HepG2 (cell line): ENCODE measurements around the gene CTIF. TPM values are rescaled to one million over a fixed set of nuclear protein-coding genes. Genes with fewer than 3 reads are reported as not detected.

ENCODE experiments used
- ATAC-seq: fragments of 200-7000 bp; cut with Tn5 transposase; 3 replicates; pipeline ENCODE4 v1.9.1; 2020; ENCODE audit warnings: mild to moderate bottlenecking, moderate library complexity
- BruUV-seq: library from RNA; stranded (reverse); fragments of 400-500 nt; replicated peaks from 2 replicates; lab custom pipeline; 2021; lab: Mats Ljungman, UMichigan
- CTCF ChIA-PET: fragments of 300-600 bp; formaldehyde crosslinking; extraction: SDS; loops from one replicate; lab custom pipeline; 2021; ENCODE audit warnings: low total read pairs, inconsistent platforms, low intra/inter-chr PET ratio; lab: Yijun Ruan, JAX
- POLR2A ChIA-PET: fragments of 350-600 bp; sonication (Branson Sonifier 250); formaldehyde crosslinking; loops from one replicate; lab custom pipeline; 2020; ENCODE audit warnings: antibody characterized with exemption, inconsistent platforms; lab: Yijun Ruan, JAX
- DNase-seq: peaks from one replicate; pipeline ENCODE4 v3.0.0-alpha.2; 2015; ENCODE audit warnings: low spot score
- FAIRE-seq: peaks from 3 replicates; lab custom pipeline; 2011; peaks lifted over from hg19 to GRCh38; lab: Jason Lieb, UNC
- H2AFZ ChIP-seq: one replicate; pipeline ENCODE4 v1.6.1; 2011; ENCODE audit warnings: low read length, inconsistent platforms
- H3K27ac ChIP-seq: fragments of 300-600 bp; 3 replicates; pipeline ENCODE4 v1.8.0; 2011; ENCODE audit warnings: mixed run types, mild to moderate bottlenecking, mixed read lengths, low read length, inconsistent platforms; ENCODE audit not compliant: insufficient read depth; ENCODE audit errors: extremely low read length
- H3K27me3 ChIP-seq, 2 experiments: fragments of 200-600 bp in 1 of 2; 2 replicates in 1 of 2; 3 replicates in 1 of 2; pipeline versions ENCODE4 v1.6.0 to v1.8.0; 2011; ENCODE audit warnings: low read length in 2 of 2, mild to moderate bottlenecking in 2 of 2, moderate library complexity in 2 of 2, inconsistent platforms in 1 of 2; ENCODE audit not compliant: insufficient read depth in 2 of 2, control insufficient read depth in 1 of 2
- H3K36me3 ChIP-seq, 2 experiments: fragments of 200-600 bp in 1 of 2; replicated peaks in 1 of 2; 2 replicates in 1 of 2; 3 replicates in 1 of 2; pipeline versions ENCODE4 v1.5.1 to v1.8.0; 2011; ENCODE audit warnings: low read length in 2 of 2, inconsistent platforms in 1 of 2; ENCODE audit not compliant: insufficient read depth in 2 of 2, control insufficient read depth in 1 of 2
- H3K4me1 ChIP-seq: 2 replicates; pipeline ENCODE4 v1.5.1; 2012; ENCODE audit warnings: low read length, inconsistent platforms; ENCODE audit not compliant: insufficient read depth
- H3K4me2 ChIP-seq: 2 replicates; pipeline ENCODE4 v1.6.0; 2011; ENCODE audit warnings: low read depth, low read length, inconsistent platforms
- H3K4me3 ChIP-seq, 3 experiments: fragments of 200-600 bp in 1 of 3; sonication (generic), shearing (Covaris generic) in 1 of 3; replicated peaks in 1 of 3; 2 replicates each; pipeline ENCODE4 v1.5.1; 2011 to 2016; ENCODE audit warnings: low read length in 3 of 3, inconsistent platforms in 2 of 3, low read depth in 2 of 3, mild to moderate bottlenecking in 2 of 3, control low read depth in 1 of 3, mixed read lengths in 1 of 3; ENCODE audit not compliant: insufficient read depth in 1 of 3
- H3K79me2 ChIP-seq: one replicate; pipeline ENCODE4 v1.6.1; 2011; ENCODE audit warnings: low read length, inconsistent platforms; ENCODE audit not compliant: insufficient read depth
- H3K9ac ChIP-seq: 2 replicates; pipeline ENCODE4 v1.6.0; 2011; ENCODE audit warnings: mild to moderate bottlenecking, low read depth, low read length, inconsistent platforms; ENCODE audit not compliant: insufficient read depth
- H3K9me3 ChIP-seq: 2 replicates; pipeline ENCODE4 v1.5.1; 2012; ENCODE audit warnings: mild to moderate bottlenecking, low read length
- H4K20me1 ChIP-seq: 2 replicates; pipeline ENCODE4 v1.6.0; 2011; ENCODE audit warnings: inconsistent platforms, mild to moderate bottlenecking, low read length, moderate library complexity; ENCODE audit not compliant: insufficient read depth
- RAD21 ChIP-seq: fragments of 450-650 bp; formaldehyde crosslinking; IDR thresholded peaks from 2 replicates; pipeline ENCODE4 v1.5.0; 2020; ENCODE audit warnings: mild to moderate bottlenecking
- SKI ChIP-seq: fragments of 450-650 bp; IDR thresholded peaks from one replicate; pipeline ENCODE4 v1.6.1; 2018; ENCODE audit warnings: mild to moderate bottlenecking; ENCODE audit not compliant: partially characterized antibody
- SMC3 ChIP-seq: IDR thresholded peaks from 2 replicates; pipeline ENCODE4 v1.6.1; 2011; ENCODE audit warnings: low read length, improper control_type of control experiment
- ZNF205 ChIP-seq: IDR thresholded peaks from 2 replicates; pipeline ENCODE4 v1.6.1; 2018; ENCODE audit warnings: missing biosample characterization, missing genetic modification reagents
- ZNF383 ChIP-seq: sonication (generic); formaldehyde crosslinking; IDR thresholded peaks from 2 replicates; pipeline ENCODE4 v1.4.0; 2020; ENCODE audit warnings: missing genetic modification reagents, mild to moderate bottlenecking, borderline replicate concordance
- WGBS: methylation state at CpG from one replicate; pipeline ENCODE4 v1.1.6; 2017; ENCODE audit warnings: low lambda C conversion rate; 5-methylcytosine and 5-hydroxymethylcytosine counted together
- in situ Hi-C: cut with HindIII; loops from 2 replicates; pipeline ENCODE4 v1.10.0; 2017; ENCODE audit warnings: low pct_unique_long_range_greater_than_20kb; ENCODE audit not compliant: extremely low pct_ligation_motif_present
- intact Hi-C: fragments of 100-400 bp; cut with micrococcal nuclease; formaldehyde crosslinking; loops from one replicate; pipeline ENCODE4 v1.10.0; 2022; ENCODE audit not compliant: unreplicated experiment
- polyA plus RNA-seq, 8 experiments: library from polyadenylated mRNA; depleted of rRNA in 3 of 8; stranded (reverse) in 7 of 8; unstranded in 1 of 8; fragments of >200 nt; fragmentation: Illumina TruSeq in 4 of 8; extraction: Trizol in 4 of 8; gene quantifications; 2 replicates each; pipeline versions ENCODE4 v1.2.1 to v1.2.3, GENCODE V29; 2011 to 2016; ENCODE audit warnings: low read depth in 4 of 8, missing spikeins in 1 of 8, mixed read lengths in 1 of 8; ENCODE audit not compliant: insufficient read depth in 1 of 8
- total RNA-seq, 5 experiments: library from RNA; depleted of rRNA; stranded (reverse); fragments of >200 nt; fragmentation: Illumina TruSeq; extraction: Trizol; gene quantifications; 2 replicates each; pipeline ENCODE4 v1.2.3, GENCODE V29; 2016; ENCODE audit warnings: low read depth in 1 of 5
- TF ChIP-seq, protein P1 (sequence below): sonication (generic); formaldehyde crosslinking; IDR thresholded peaks from 2 replicates; pipeline ENCODE4 v1.5.0; 2020; ENCODE audit warnings: mild to moderate bottlenecking, missing genetic modification reagents, borderline replicate concordance
- TF ChIP-seq, protein P2 (sequence below): sonication (generic); formaldehyde crosslinking; IDR thresholded peaks from 2 replicates; pipeline ENCODE4 v1.4.0; 2020; ENCODE audit warnings: missing genetic modification reagents, borderline replicate concordance

Gene CTIF
- total and polyA plus RNA-seq, 2 of the 13 experiments (the other 11 are each of a cell fraction or from before 2014, with no cell fraction given): 18.2 to 28.0 TPM

DNA sequence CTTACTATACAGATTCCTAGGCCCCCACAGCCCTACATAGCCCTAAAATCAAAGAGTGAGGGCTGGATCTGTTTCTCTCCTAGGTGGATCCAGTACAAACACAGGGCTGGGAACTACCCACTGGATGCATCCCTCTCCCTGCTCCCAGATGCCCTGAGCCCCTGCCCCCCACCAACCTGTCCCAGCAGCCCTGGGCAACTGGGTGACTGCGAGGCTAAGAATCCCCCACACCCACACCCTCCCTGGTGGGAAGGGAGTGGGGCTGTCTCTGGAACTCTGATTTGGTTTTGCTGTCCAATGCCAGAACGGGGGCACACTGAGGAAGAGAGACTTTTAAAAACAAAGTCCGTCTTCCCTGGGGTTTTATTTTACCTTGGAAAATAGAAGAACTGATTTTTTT is 298.8 kb downstream of the CTIF start:
- DNase-seq: no peak
- Histone ChIP-seq H3K27ac (no peak overlapping the region), H3K79me2 (no peaks in the 10 kb centered on the region), H3K36me3 (peaks cover 3 to 17% of the 10 kb centered on the region in 2 experiments; a peak in 3 of 5 replicates), H3K9ac (no peak overlapping the region), H2AFZ (no peak overlapping the region), H4K20me1 (no peaks in the 10 kb centered on the region), H3K4me1 (peaks cover 6% of the 10 kb centered on the region; the same call in 1 of the 2 replicates), H3K4me2 (no peak overlapping the region), H3K9me3 (no peaks in the 10 kb centered on the region), H3K4me3 (no peak overlapping the region), H3K27me3 (no peaks in the 10 kb centered on the region)
- ChIA-PET POLR2A (no interaction called here), CTCF (no interaction called here)
- intact Hi-C loops (no loop called here), in situ Hi-C loops (no loop called here)
- TF ChIP-seq, protein P1, sequence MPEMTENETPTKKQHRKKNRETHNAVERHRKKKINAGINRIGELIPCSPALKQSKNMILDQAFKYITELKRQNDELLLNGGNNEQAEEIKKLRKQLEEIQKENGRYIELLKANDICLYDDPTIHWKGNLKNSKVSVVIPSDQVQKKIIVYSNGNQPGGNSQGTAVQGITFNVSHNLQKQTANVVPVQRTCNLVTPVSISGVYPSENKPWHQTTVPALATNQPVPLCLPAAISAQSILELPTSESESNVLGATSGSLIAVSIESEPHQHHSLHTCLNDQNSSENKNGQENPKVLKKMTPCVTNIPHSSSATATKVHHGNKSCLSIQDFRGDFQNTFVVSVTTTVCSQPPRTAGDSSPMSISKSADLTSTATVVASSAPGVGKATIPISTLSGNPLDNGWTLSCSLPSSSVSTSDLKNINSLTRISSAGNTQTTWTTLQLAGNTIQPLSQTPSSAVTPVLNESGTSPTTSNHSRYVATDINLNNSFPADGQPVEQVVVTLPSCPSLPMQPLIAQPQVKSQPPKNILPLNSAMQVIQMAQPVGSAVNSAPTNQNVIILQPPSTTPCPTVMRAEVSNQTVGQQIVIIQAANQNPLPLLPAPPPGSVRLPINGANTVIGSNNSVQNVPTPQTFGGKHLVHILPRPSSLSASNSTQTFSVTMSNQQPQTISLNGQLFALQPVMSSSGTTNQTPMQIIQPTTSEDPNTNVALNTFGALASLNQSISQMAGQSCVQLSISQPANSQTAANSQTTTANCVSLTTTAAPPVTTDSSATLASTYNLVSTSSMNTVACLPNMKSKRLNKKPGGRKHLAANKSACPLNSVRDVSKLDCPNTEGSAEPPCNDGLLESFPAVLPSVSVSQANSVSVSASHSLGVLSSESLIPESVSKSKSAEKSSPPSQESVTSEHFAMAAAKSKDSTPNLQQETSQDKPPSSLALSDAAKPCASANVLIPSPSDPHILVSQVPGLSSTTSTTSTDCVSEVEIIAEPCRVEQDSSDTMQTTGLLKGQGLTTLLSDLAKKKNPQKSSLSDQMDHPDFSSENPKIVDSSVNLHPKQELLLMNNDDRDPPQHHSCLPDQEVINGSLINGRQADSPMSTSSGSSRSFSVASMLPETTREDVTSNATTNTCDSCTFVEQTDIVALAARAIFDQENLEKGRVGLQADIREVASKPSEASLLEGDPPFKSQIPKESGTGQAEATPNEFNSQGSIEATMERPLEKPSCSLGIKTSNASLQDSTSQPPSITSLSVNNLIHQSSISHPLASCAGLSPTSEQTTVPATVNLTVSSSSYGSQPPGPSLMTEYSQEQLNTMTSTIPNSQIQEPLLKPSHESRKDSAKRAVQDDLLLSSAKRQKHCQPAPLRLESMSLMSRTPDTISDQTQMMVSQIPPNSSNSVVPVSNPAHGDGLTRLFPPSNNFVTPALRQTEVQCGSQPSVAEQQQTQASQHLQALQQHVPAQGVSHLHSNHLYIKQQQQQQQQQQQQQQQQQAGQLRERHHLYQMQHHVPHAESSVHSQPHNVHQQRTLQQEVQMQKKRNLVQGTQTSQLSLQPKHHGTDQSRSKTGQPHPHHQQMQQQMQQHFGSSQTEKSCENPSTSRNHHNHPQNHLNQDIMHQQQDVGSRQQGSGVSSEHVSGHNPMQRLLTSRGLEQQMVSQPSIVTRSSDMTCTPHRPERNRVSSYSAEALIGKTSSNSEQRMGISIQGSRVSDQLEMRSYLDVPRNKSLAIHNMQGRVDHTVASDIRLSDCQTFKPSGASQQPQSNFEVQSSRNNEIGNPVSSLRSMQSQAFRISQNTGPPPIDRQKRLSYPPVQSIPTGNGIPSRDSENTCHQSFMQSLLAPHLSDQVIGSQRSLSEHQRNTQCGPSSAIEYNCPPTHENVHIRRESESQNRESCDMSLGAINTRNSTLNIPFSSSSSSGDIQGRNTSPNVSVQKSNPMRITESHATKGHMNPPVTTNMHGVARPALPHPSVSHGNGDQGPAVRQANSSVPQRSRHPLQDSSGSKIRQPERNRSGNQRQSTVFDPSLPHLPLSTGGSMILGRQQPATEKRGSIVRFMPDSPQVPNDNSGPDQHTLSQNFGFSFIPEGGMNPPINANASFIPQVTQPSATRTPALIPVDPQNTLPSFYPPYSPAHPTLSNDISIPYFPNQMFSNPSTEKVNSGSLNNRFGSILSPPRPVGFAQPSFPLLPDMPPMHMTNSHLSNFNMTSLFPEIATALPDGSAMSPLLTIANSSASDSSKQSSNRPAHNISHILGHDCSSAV (CRISPR knock-in tag): no peak
- TF ChIP-seq RAD21 (no peak), SMC3 (no peak), ZNF383 (CRISPR knock-in tag) (no peak), SKI (no peak), ZNF205 (CRISPR knock-in tag) (no peak)
- TF ChIP-seq, protein P2, sequence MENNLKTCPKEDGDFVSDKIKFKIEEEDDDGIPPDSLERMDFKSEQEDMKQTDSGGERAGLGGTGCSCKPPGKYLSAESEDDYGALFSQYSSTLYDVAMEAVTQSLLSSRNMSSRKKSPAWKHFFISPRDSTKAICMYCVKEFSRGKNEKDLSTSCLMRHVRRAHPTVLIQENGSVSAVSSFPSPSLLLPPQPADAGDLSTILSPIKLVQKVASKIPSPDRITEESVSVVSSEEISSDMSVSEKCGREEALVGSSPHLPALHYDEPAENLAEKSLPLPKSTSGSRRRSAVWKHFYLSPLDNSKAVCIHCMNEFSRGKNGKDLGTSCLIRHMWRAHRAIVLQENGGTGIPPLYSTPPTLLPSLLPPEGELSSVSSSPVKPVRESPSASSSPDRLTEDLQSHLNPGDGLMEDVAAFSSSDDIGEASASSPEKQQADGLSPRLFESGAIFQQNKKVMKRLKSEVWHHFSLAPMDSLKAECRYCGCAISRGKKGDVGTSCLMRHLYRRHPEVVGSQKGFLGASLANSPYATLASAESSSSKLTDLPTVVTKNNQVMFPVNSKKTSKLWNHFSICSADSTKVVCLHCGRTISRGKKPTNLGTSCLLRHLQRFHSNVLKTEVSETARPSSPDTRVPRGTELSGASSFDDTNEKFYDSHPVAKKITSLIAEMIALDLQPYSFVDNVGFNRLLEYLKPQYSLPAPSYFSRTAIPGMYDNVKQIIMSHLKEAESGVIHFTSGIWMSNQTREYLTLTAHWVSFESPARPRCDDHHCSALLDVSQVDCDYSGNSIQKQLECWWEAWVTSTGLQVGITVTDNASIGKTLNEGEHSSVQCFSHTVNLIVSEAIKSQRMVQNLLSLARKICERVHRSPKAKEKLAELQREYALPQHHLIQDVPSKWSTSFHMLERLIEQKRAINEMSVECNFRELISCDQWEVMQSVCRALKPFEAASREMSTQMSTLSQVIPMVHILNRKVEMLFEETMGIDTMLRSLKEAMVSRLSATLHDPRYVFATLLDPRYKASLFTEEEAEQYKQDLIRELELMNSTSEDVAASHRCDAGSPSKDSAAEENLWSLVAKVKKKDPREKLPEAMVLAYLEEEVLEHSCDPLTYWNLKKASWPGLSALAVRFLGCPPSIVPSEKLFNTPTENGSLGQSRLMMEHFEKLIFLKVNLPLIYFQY: no peak
- no peak for FAIRE-seq
- ATAC-seq: no peak
- WGBS: 93% methylated on average over 2 of the region's 3 CpGs
- BruUV-seq: no TSS peak
